Cardiac muscle cell (in vitro differentiated cells and primary cell): Measurements from ENCODE around the gene EIF2B2. TPM values are rescaled to one million over a fixed set of nuclear protein-coding genes. Genes with fewer than 3 reads are reported as not detected.

ENCODE experiments used
- DNase-seq, 2 donors: peaks; one replicate each; pipeline versions ENCODE4 v3.0.0 to v3.0.0-alpha.2; 2010 to 2017; ENCODE audit warnings: low read depth in 1 of 2, low spot score in 1 of 2
- H3K27ac ChIP-seq: fragments of 200-600 bp; sonication (generic); 2 replicates; pipeline ENCODE4 v1.5.1; 2016
- H3K27me3 ChIP-seq: fragments of 200-600 bp; sonication (generic); 2 replicates; pipeline ENCODE4 v1.6.0; 2016; ENCODE audit warnings: control low read depth
- H3K36me3 ChIP-seq: fragments of 200-600 bp; sonication (generic); 2 replicates; pipeline ENCODE4 v1.5.1; 2016; ENCODE audit warnings: control low read depth
- H3K4me1 ChIP-seq: fragments of 200-600 bp; sonication (generic); 2 replicates; pipeline ENCODE4 v1.8.1; 2017; ENCODE audit warnings: low read depth, mild to moderate bottlenecking, mixed run types
- H3K4me3 ChIP-seq: fragments of 200-600 bp; sonication (generic); 2 replicates; pipeline ENCODE4 v1.5.1; 2016; ENCODE audit warnings: mild to moderate bottlenecking
- H3K9me3 ChIP-seq: fragments of 200-600 bp; sonication (generic); 2 replicates; pipeline ENCODE4 v1.5.1; 2017; ENCODE audit warnings: low read depth, mild to moderate bottlenecking, control low read depth
- CTCF ChIP-seq: IDR thresholded peaks from 2 replicates; pipeline ENCODE4 v1.5.1; 2012; ENCODE audit warnings: low read depth, mild to moderate bottlenecking, low read length
- polyA plus RNA-seq: library from polyadenylated mRNA; unstranded; fragments of >200 nt; fragmentation: Nextera tagmentation; extraction: Ambion mirVana; gene quantifications from 2 replicates; pipeline ENCODE4 v1.2.1, GENCODE V29; 2016
- total RNA-seq: library from RNA; depleted of rRNA; stranded (reverse); fragments of >200 nt; gene quantifications from 2 replicates; pipeline ENCODE4 v1.2.3, GENCODE V29; 2016

Gene EIF2B2
- total and polyA plus RNA-seq, 2 experiments from 2014 or later: 57.3 to 76.7 TPM

GRCh38 chr14:75040507-75040906 is 37.8 kb downstream of the EIF2B2 start:
- Histone ChIP-seq H3K4me1 (no peaks in the 10 kb centered on the region), H3K9me3 (no peaks in the 10 kb centered on the region), H3K36me3 (peaks cover 8% of the 10 kb centered on the region), H3K4me3 (no peak overlapping the region), H3K27me3 (no peaks in the 10 kb centered on the region), H3K27ac (no peak overlapping the region)
- DNase-seq: no peak
- no peak for TF ChIP-seq CTCF

- Histone ChIP-seq H3K36me3 (peaks cover 8% of the 10 kb centered on the region), H3K9me3 (no peaks in the 10 kb centered on the region), H3K4me3 (no peak overlapping the region), H3K27ac (no peak overlapping the region), H3K4me1 (no peaks in the 10 kb centered on the region), H3K27me3 (no peaks in the 10 kb centered on the region)
- TF ChIP-seq CTCF: no peak
- DNase-seq: no peak
Observed at GRCh38 chr14:75040959-75041358, 38.2 kb downstream of the EIF2B2 start.

GRCh38 chr14:75041613-75042012 is 38.9 kb downstream of the EIF2B2 start:
- Histone ChIP-seq H3K4me3 (no peak overlapping the region), H3K9me3 (no peaks in the 10 kb centered on the region), H3K4me1 (no peaks in the 10 kb centered on the region), H3K27ac (no peak overlapping the region), H3K36me3 (peaks cover 8% of the 10 kb centered on the region), H3K27me3 (no peaks in the 10 kb centered on the region)
- no peak for DNase-seq
- no peak for TF ChIP-seq CTCF

GRCh38 chr14:75042035-75042434 is 39.3 kb downstream of the EIF2B2 start:
- Histone ChIP-seq H3K27ac (no peak overlapping the region), H3K4me1 (no peaks in the 10 kb centered on the region), H3K27me3 (no peaks in the 10 kb centered on the region), H3K9me3 (no peaks in the 10 kb centered on the region), H3K4me3 (no peak overlapping the region), H3K36me3 (peaks cover 8% of the 10 kb centered on the region)
- no peak for TF ChIP-seq CTCF
- no peak for DNase-seq

GRCh38 chr14:75044322-75044721 is 41.6 kb downstream of the EIF2B2 start:
- Histone ChIP-seq H3K4me3 (no peak overlapping the region), H3K36me3 (peaks cover 5% of the 10 kb centered on the region), H3K27ac (no peak overlapping the region), H3K9me3 (no peaks in the 10 kb centered on the region), H3K27me3 (no peaks in the 10 kb centered on the region), H3K4me1 (no peaks in the 10 kb centered on the region)
- TF ChIP-seq CTCF: no peak
- peak in 1 of 2 donors; percentile 60 for DNase-seq

GRCh38 chr14:75044752-75045151 is 42.0 kb downstream of the EIF2B2 start:
- no peak for TF ChIP-seq CTCF
- Histone ChIP-seq H3K4me3 (no peak overlapping the region), H3K4me1 (no peaks in the 10 kb centered on the region), H3K36me3 (peaks cover 5% of the 10 kb centered on the region), H3K9me3 (no peaks in the 10 kb centered on the region), H3K27ac (no peak overlapping the region), H3K27me3 (no peaks in the 10 kb centered on the region)
- no peak for DNase-seq
